HG03097 (cell line): ENCODE data around the gene KLHL29.

Experiments
- ATAC-seq: cut with Tn5 transposase; IDR thresholded peaks from one replicate; pipeline ENCODE4 v1.9.1; 2021; ENCODE audit not compliant: unreplicated experiment, low FRiP score

Gene KLHL29

GRCh38 chr2:23420091-23420839, 35.3 kb downstream of the KLHL29 start:
- ATAC-seq, result no peak

- ATAC-seq, result no peak
These were observed 36.0 kb downstream of the KLHL29 start for GRCh38 chr2:23420840-23421476.

GRCh38 chr2:23422089-23423061, 37.4 kb downstream of the KLHL29 start:
- ATAC-seq, result no peak

- no peak for ATAC-seq
These were observed 38.3 kb downstream of the KLHL29 start for GRCh38 chr2:23423062-23423872.

- ATAC-seq, result no peak
These were observed 39.1 kb downstream of the KLHL29 start for GRCh38 chr2:23423873-23424680.

GRCh38 chr2:23425338-23425871, 40.4 kb downstream of the KLHL29 start:
- ATAC-seq, result no peak

GRCh38 chr2:23425885-23426262, 40.9 kb downstream of the KLHL29 start:
- ATAC-seq, result no peak

GRCh38 chr2:23426263-23426905, 41.4 kb downstream of the KLHL29 start:
- no peak for ATAC-seq

- ATAC-seq, result no peak
These were observed 42.4 kb downstream of the KLHL29 start for GRCh38 chr2:23427350-23427749.

- ATAC-seq, result no peak
These were observed 43.0 kb downstream of the KLHL29 start for GRCh38 chr2:23427976-23428375.

- no peak for ATAC-seq
These were observed 44.1 kb downstream of the KLHL29 start for GRCh38 chr2:23429036-23429435.

GRCh38 chr2:23430263-23430662, 45.3 kb downstream of the KLHL29 start:
- ATAC-seq, result no peak

- ATAC-seq, result no peak
These were observed 47.6 kb downstream of the KLHL29 start for GRCh38 chr2:23432531-23432930.

- ATAC-seq, result no peak
These were observed 48.3 kb downstream of the KLHL29 start for GRCh38 chr2:23433282-23433681.

- ATAC-seq, result no peak
These were observed 49.7 kb downstream of the KLHL29 start for GRCh38 chr2:23434721-23435121.

- no peak for ATAC-seq
These were observed 50.5 kb downstream of the KLHL29 start for GRCh38 chr2:23435250-23436035.

- no peak for ATAC-seq
These were observed 51.5 kb downstream of the KLHL29 start for GRCh38 chr2:23436346-23437098.
